OCI-LY7 (cell line): ENCODE results near the gene ENOX2. TPM values are rescaled to one million over a fixed set of nuclear protein-coding genes. Genes with fewer than 3 reads are reported as not detected.

Source experiments
- BruUV-seq: library from RNA; stranded (reverse); fragments of 400-500 nt; replicated peaks from 2 replicates; lab custom pipeline; 2021; lab: Mats Ljungman, UMichigan
- CTCF ChIA-PET: fragments of 300-600 bp; sonication (Branson Sonifier 250); formaldehyde crosslinking; loops from one replicate; lab custom pipeline; 2022; ENCODE audit warnings: antibody characterized with exemption; ENCODE audit not compliant: unreplicated experiment; lab: Charles Lee
- POLR2A ChIA-PET: fragments of 300-600 bp; sonication (Branson Sonifier 250); formaldehyde crosslinking; loops from one replicate; lab custom pipeline; 2022; ENCODE audit warnings: antibody characterized with exemption; lab: Charles Lee
- DNase-seq: peaks from one replicate; pipeline ENCODE4 v3.0.0-alpha.2; 2015; ENCODE audit warnings: low spot score
- H2AFZ ChIP-seq: fragments of 200-600 bp; sonication (generic), shearing (Covaris generic); 2 replicates; pipeline ENCODE4 v1.6.1; 2014; ENCODE audit warnings: mild to moderate bottlenecking, antibody characterized with exemption, low read length, moderate library complexity
- H3K27ac ChIP-seq: fragments of 200-600 bp; sonication (generic); 2 replicates; pipeline ENCODE4 v1.5.1; 2014; ENCODE audit warnings: mixed run types, low read depth, mild to moderate bottlenecking, moderate library complexity, low read length, inconsistent platforms; ENCODE audit not compliant: poor library complexity, severe bottlenecking
- H3K36me3 ChIP-seq: fragments of 200-600 bp; sonication (generic); 2 replicates; pipeline ENCODE4 v1.6.1; 2014; ENCODE audit warnings: mild to moderate bottlenecking, antibody characterized with exemption, low read length, moderate library complexity, mixed read lengths; ENCODE audit not compliant: insufficient read depth
- H3K4me1 ChIP-seq: fragments of 200-600 bp; sonication (generic); 2 replicates; pipeline ENCODE4 v1.5.1; 2014; ENCODE audit warnings: mild to moderate bottlenecking, low read length; ENCODE audit not compliant: insufficient read depth, poor library complexity, severe bottlenecking
- H3K4me2 ChIP-seq: fragments of 200-600 bp; sonication (generic); 2 replicates; pipeline ENCODE4 v1.6.1; 2014; ENCODE audit warnings: mild to moderate bottlenecking, low read length
- H3K4me3 ChIP-seq: fragments of 200-600 bp; sonication (generic); 2 replicates; pipeline ENCODE4 v1.5.1; 2014; ENCODE audit warnings: mild to moderate bottlenecking, low read depth, low read length; ENCODE audit not compliant: poor library complexity, severe bottlenecking
- H3K79me2 ChIP-seq: fragments of 200-600 bp; sonication (generic); 2 replicates; pipeline ENCODE4 v1.6.1; 2016; ENCODE audit warnings: low read depth, mild to moderate bottlenecking, low read length, moderate library complexity, mixed read lengths; ENCODE audit not compliant: insufficient read depth
- H3K9me2 ChIP-seq: fragments of 200-600 bp; sonication (generic); 2 replicates; pipeline ENCODE4 v1.6.1; 2016; ENCODE audit warnings: mild to moderate bottlenecking, low read length, mixed read lengths; ENCODE audit not compliant: insufficient read depth
- H3K9me3 ChIP-seq: fragments of 200-600 bp; sonication (generic); 2 replicates; pipeline ENCODE4 v1.6.1; 2014; ENCODE audit warnings: mild to moderate bottlenecking, mixed run types, low read length, mixed read lengths
- H4K20me1 ChIP-seq: fragments of 200-600 bp; sonication (generic); 2 replicates; pipeline ENCODE4 v1.6.1; 2014; ENCODE audit warnings: mild to moderate bottlenecking, antibody characterized with exemption, low read length, moderate library complexity, mixed read lengths; ENCODE audit not compliant: insufficient read depth
- CTCF ChIP-seq: fragments of 200-600 bp; sonication (generic); conservative IDR thresholded peaks from 2 replicates; pipeline ENCODE4 v1.5.1; 2014; ENCODE audit warnings: mild to moderate bottlenecking, antibody characterized with exemption, low read length, moderate library complexity, mixed read lengths
- EZH2phosphoT487 ChIP-seq: fragments of 200-600 bp; sonication (generic); IDR thresholded peaks from 2 replicates; pipeline ENCODE4 v1.6.1; 2018; ENCODE audit warnings: low read depth, borderline replicate concordance, mild to moderate bottlenecking, mixed run types, antibody characterized with exemption, low read length, moderate library complexity, mixed read lengths
- intact Hi-C: fragments of 100-400 bp; cut with micrococcal nuclease; formaldehyde crosslinking; loops from one replicate; pipeline ENCODE4 v1.10.0; 2022; ENCODE audit not compliant: unreplicated experiment
- total RNA-seq, 2 experiments: library from RNA; depleted of rRNA in 1 of 2; stranded (reverse); fragments of >200 nt in 1 of 2; shearing (Covaris generic) in 1 of 2; gene quantifications; 2 replicates each; pipeline ENCODE4 v1.2.3, GENCODE V29; 2014 to 2022

Gene ENOX2
- total RNA-seq, 2 experiments from 2014 or later, result 5.0 to 11.9 TPM

GRCh38 chrX:130718137-130718536, 184.9 kb downstream of the ENOX2 start:
- Histone ChIP-seq H3K79me2 (no peaks in the 10 kb centered on the region), H3K27ac (no peak overlapping the region), H3K9me3 (no peaks in the 10 kb centered on the region), H3K9me2 (no peaks in the 10 kb centered on the region), H3K4me3 (no peak overlapping the region), H3K4me2 (no peak overlapping the region), H4K20me1 (no peaks in the 10 kb centered on the region), H3K36me3 (no peaks in the 10 kb centered on the region), H2AFZ (no peak overlapping the region), H3K4me1 (no peaks in the 10 kb centered on the region)
- CTCF ChIA-PET, result interaction anchor here (0.6 kb wide), 1 partner anchor 10 kb away, joined by 3 read pairs; no protein-coding TSS in a partner anchor
- TF ChIP-seq CTCF (no peak), EZH2phosphoT487 (no peak)
- intact Hi-C loops, result no loop called here
- no peak for DNase-seq
- BruUV-seq, result no TSS peak
- POLR2A ChIA-PET, result interaction anchor here (0.9 kb wide), 1 partner anchor 11 kb away, joined by 4 read pairs; no protein-coding TSS in a partner anchor

- no peak overlapping the region for H2AFZ ChIP-seq
- no TSS peak for BruUV-seq
- ChIA-PET POLR2A (interaction anchor here (0.8 kb wide), 1 partner anchor 10 kb away, joined by 4 read pairs; no protein-coding TSS in a partner anchor), CTCF (interaction anchor here (0.5 kb wide), 1 partner anchor 1992 kb away, joined by 3 read pairs; no protein-coding TSS in a partner anchor)
- intact Hi-C loops, result no loop called here
- no peak overlapping the region for H3K27ac ChIP-seq
- no peak for DNase-seq
- H3K4me1 ChIP-seq, result no peaks in the 10 kb centered on the region
- no peak overlapping the region for H3K4me3 ChIP-seq
- no peaks in the 10 kb centered on the region for H3K9me3 ChIP-seq
- H3K9me2 ChIP-seq, result no peaks in the 10 kb centered on the region
- no peaks in the 10 kb centered on the region for H3K79me2 ChIP-seq
- H4K20me1 ChIP-seq, result no peaks in the 10 kb centered on the region
- TF ChIP-seq CTCF (no peak), EZH2phosphoT487 (no peak)
- no peak overlapping the region for H3K4me2 ChIP-seq
- H3K36me3 ChIP-seq, result no peaks in the 10 kb centered on the region
Measured at GRCh38 chrX:130716781-130717413, 186.1 kb downstream of the ENOX2 start.

GRCh38 chrX:130716346-130716745, 186.7 kb downstream of the ENOX2 start:
- POLR2A ChIA-PET, result no interaction called here
- Histone ChIP-seq H4K20me1 (no peaks in the 10 kb centered on the region), H3K4me1 (no peaks in the 10 kb centered on the region), H3K4me2 (no peak overlapping the region), H3K27ac (no peak overlapping the region), H3K36me3 (no peaks in the 10 kb centered on the region), H2AFZ (no peak overlapping the region), H3K9me2 (no peaks in the 10 kb centered on the region), H3K9me3 (no peaks in the 10 kb centered on the region), H3K4me3 (no peak overlapping the region), H3K79me2 (no peaks in the 10 kb centered on the region)
- no peak for TF ChIP-seq EZH2phosphoT487
- no peak for TF ChIP-seq CTCF
- CTCF ChIA-PET, result interaction anchor here (0.5 kb wide), 1 partner anchor 1991 kb away, joined by 3 read pairs; no protein-coding TSS in a partner anchor
- no TSS peak for BruUV-seq
- no peak for DNase-seq
- intact Hi-C loops, result no loop called here
